Stimulated activated effector memory CD8-positive, alpha-beta T cell treated with anti-CD3 and anti-CD28 coated beads, Interleukin-12 subunit alpha, Interleukin-12 subunit beta, amount 100 ng/mL, for 72 hours (primary cell): ENCODE data around the gene GRIK4.

ENCODE experiments used
- ATAC-seq: fragments of 150-1000 bp; cut with Tn5 transposase; 2 replicates; pipeline ENCODE4 v1.10.0; 2021
- DNase-seq, 2 donors: peaks; one replicate each; pipeline ENCODE4 v3.0.0; 2021 to 2022; ENCODE audit warnings: low spot score in 2 of 2
- H3K27ac Mint-ChIP-seq: one replicate; pipeline ENCODE4 v1.8.0; 2022; ENCODE audit warnings: mild to moderate bottlenecking, mixed read lengths
- H3K36me3 Mint-ChIP-seq: one replicate; pipeline ENCODE4 v1.8.0; 2022; ENCODE audit warnings: mild to moderate bottlenecking, mixed read lengths
- H3K4me1 Mint-ChIP-seq: one replicate; pipeline ENCODE4 v1.8.0; 2022; ENCODE audit warnings: mixed read lengths
- H3K4me3 Mint-ChIP-seq: one replicate; pipeline ENCODE4 v1.8.0; 2022; ENCODE audit warnings: mild to moderate bottlenecking, mixed read lengths
- H3K9me3 Mint-ChIP-seq: one replicate; pipeline ENCODE4 v1.8.0; 2022; ENCODE audit warnings: mixed read lengths

Gene GRIK4

GRCh38 chr11:120928627-120929026, 417.1 kb downstream of the GRIK4 start:
- no peak for DNase-seq
- ATAC-seq = no peak
- Mint-ChIP-seq H3K4me3 (no peak overlapping the region), H3K36me3 (no peaks in the 10 kb centered on the region), H3K4me1 (no peaks in the 10 kb centered on the region), H3K27ac (no peak overlapping the region), H3K9me3 (no peaks in the 10 kb centered on the region)

DNA sequence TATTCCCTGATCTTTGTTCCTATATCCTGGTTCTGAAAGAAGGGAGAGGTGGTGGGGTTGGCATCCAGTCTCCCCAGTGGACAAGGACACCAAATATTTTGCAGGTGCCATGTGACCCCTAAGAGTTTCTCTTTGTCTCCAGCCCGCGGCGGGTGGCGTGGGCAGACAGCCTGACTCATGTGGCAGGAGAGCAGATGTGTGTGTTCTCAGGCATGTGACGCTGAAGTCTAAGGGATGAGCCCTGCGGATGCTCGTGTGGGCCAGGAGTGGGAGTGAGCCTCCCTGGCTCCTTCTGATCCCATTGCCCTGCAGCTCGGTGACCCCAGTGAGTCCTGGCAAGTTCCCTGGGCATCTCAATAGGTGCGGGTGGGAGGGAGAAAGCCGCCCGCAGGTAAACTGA, 417.5 kb downstream of the GRIK4 start:
- H3K27ac Mint-ChIP-seq = no peak overlapping the region
- no peak for ATAC-seq
- no peak overlapping the region for H3K4me3 Mint-ChIP-seq
- no peaks in the 10 kb centered on the region for H3K36me3 Mint-ChIP-seq
- H3K4me1 Mint-ChIP-seq = no peaks in the 10 kb centered on the region
- no peak for DNase-seq
- H3K9me3 Mint-ChIP-seq = no peaks in the 10 kb centered on the region

DNA sequence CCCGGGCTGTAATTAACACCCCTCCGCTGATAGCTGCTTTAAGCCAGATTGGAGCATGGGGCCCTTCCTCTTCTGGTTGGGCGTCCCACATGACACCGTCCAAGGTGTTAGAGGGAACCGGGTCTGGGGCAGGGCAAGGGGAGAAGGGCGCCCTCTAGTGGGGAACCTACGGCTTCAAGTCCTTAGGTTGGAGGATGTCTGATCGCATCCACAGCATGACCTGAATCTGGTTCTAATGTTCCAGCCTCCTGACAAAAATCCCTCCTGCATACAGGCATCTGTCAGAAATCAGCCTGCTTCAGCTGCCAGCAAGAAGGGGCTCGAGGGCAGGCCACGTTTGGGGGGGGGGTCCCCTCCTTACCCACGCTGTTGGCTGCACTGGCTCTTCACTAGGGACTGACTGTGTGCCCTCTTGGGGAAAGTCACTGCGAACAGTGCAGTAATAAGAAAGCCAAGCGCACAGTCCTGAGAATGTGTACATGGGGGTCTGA, 418.2 kb downstream of the GRIK4 start:
- no peaks in the 10 kb centered on the region for H3K9me3 Mint-ChIP-seq
- H3K36me3 Mint-ChIP-seq = no peaks in the 10 kb centered on the region
- peak; percentile 56 for ATAC-seq

GRCh38 chr11:120931057-120931779, 419.7 kb downstream of the GRIK4 start:
- DNase-seq = no peak
- Mint-ChIP-seq H3K27ac (no peak overlapping the region), H3K4me3 (no peak overlapping the region), H3K36me3 (no peaks in the 10 kb centered on the region), H3K9me3 (no peaks in the 10 kb centered on the region), H3K4me1 (no peaks in the 10 kb centered on the region)
- no peak for ATAC-seq

More for the DNA sequence above, 418.2 kb downstream of the GRIK4 start:
- Mint-ChIP-seq H3K27ac (no peak overlapping the region), H3K4me3 (no peak overlapping the region), H3K4me1 (no peaks in the 10 kb centered on the region)
- DNase-seq = peak; percentile 24 to 73

DNA sequence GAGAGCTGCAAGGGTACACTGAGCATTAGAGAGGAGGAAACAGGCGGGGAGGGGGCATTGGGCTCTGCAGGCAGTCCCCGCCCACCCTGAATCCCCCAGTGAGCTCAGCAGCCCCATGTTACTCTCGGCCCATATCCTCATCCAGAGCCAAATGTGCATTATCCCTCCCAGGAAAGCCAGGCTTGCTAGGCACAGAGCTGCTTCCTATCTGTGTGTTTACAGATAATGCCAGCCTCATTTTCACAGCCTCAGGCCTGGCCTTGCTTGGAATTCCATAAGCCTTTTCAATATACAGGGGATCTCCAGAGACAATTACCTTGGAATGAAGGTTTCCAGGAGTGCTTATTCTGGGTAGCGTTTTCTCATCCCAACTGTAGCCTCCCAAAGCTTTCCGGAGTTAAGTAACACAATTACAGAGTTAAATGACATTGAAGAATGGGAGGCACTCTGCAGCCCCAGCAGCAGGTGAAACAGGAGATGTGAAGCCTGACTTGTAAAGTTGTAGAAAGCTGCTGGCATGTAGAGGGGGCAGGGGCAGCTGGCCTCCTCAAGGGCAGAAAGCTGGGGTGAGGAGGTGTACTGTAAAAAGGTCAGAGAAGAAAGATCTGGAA, 420.9 kb downstream of the GRIK4 start:
- H3K9me3 Mint-ChIP-seq = no peaks in the 10 kb centered on the region
- H3K4me3 Mint-ChIP-seq = no peak overlapping the region
- no peak overlapping the region for H3K27ac Mint-ChIP-seq
- no peaks in the 10 kb centered on the region for H3K4me1 Mint-ChIP-seq
- ATAC-seq = no peak
- DNase-seq = no peak
- no peaks in the 10 kb centered on the region for H3K36me3 Mint-ChIP-seq

DNA sequence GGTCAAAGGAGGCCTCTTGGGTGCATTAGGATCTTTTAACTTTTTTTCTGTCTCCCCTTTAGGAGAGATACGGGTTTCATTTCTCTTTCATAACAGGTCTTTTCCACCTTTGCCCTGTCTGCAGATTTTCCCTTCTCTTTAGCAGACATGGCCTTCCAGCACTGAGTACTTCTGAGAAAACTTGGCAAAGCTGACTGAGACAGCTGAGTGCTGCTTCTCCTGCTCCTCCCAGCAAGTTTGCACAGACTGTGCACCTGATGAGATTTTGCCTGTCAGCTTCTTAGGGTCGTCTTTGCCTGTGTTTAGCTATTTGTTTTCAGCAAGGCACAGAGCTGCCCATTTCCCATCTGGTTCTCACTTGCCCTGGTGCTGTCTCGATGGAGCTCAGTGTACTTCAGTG, 424.8 kb downstream of the GRIK4 start:
- ATAC-seq (no peak), DNase-seq (no peak)
- Mint-ChIP-seq H3K36me3 (no peaks in the 10 kb centered on the region), H3K27ac (no peak overlapping the region), H3K4me3 (no peak overlapping the region), H3K9me3 (no peaks in the 10 kb centered on the region), H3K4me1 (no peaks in the 10 kb centered on the region)

DNA sequence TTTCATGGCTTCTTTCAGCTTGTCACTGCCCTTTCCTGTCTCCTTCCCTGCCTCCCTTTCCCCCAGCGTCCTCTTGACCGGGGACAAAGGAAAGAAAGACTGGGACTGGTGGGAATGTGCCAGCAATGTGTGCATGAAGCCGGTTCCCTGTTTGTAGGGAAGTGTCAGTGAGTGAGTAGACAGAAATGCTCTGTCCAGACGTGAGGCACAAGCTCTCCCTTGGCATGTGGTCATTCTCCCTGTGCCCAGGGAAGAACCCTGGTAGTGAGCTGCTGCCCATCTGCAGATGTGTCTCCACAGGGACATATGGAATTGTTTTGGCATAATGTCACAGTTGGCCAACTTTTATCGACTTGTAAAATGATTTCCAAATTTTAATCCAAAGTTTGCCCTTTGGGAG, 426.0 kb downstream of the GRIK4 start:
- H3K4me1 Mint-ChIP-seq = no peaks in the 10 kb centered on the region
- H3K36me3 Mint-ChIP-seq = no peaks in the 10 kb centered on the region
- no peak overlapping the region for H3K4me3 Mint-ChIP-seq
- ATAC-seq (no peak), DNase-seq (no peak)
- H3K9me3 Mint-ChIP-seq = no peaks in the 10 kb centered on the region
- no peak overlapping the region for H3K27ac Mint-ChIP-seq

- Mint-ChIP-seq H3K4me3 (no peak overlapping the region), H3K4me1 (no peaks in the 10 kb centered on the region), H3K27ac (no peak overlapping the region), H3K36me3 (no peaks in the 10 kb centered on the region), H3K9me3 (no peaks in the 10 kb centered on the region)
- no peak for DNase-seq
- ATAC-seq = no peak
Measured at GRCh38 chr11:120938260-120938659, 426.7 kb downstream of the GRIK4 start.

DNA sequence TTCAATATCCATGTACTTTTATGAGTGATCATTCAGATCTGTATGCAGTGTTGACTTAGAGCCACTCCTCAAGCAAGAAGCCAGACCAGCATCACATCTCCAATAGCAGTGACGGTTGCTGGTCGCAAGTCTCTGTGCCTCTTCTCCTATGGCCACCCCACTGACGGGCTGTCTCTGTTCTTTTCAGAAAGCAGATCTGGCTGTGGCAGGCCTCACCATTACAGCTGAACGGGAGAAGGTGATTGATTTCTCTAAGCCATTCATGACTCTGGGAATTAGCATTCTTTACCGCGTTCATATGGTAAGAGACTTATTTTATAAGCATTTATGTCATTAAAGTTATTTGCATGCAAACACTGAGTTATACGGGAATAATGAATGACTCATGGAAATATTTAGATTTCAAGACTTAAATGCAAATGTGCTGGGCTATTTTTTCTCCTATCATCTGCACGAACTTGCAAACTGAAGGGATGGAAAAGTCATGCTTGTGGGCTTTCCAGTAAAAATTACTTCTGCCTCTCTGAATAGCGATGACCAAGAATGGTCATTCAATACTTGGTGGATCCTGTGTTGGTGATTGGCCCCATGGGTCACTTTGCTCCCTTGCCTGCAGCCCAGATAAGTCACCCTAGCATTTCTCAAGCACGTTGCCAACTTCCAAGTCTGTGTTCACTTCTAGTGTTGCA, 428.8 kb downstream of the GRIK4 start:
- H3K27ac Mint-ChIP-seq = no peak overlapping the region
- no peaks in the 10 kb centered on the region for H3K36me3 Mint-ChIP-seq
- ATAC-seq (no peak), DNase-seq (no peak)
- no peak overlapping the region for H3K4me3 Mint-ChIP-seq
- H3K9me3 Mint-ChIP-seq = peaks cover 11% of the 10 kb centered on the region
- no peaks in the 10 kb centered on the region for H3K4me1 Mint-ChIP-seq

GRCh38 chr11:120941000-120941399, 429.5 kb downstream of the GRIK4 start:
- ATAC-seq (no peak), DNase-seq (no peak)
- no peaks in the 10 kb centered on the region for H3K4me1 Mint-ChIP-seq
- no peak overlapping the region for H3K4me3 Mint-ChIP-seq
- H3K36me3 Mint-ChIP-seq = no peaks in the 10 kb centered on the region
- peaks cover 11% of the 10 kb centered on the region for H3K9me3 Mint-ChIP-seq
- H3K27ac Mint-ChIP-seq = no peak overlapping the region

DNA sequence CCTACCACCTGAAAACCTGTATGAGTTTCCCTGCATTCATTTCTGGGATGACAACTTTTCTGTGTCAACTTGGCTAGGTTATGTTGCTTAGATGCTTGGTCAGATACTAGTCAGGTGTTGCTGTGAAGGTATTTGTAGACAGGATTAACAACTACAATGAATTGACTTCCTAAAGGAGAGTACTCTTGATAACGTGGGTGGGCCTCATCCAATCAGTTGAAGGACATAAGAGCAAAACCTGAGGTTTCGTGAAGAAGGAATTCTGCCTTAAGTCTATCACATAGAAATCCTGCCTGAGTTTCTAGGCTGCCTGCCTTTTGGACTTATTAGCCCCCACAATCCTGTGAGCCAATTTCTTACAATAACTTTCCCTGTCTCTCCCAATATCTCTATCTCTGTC, 431.2 kb downstream of the GRIK4 start:
- Mint-ChIP-seq H3K4me3 (no peak overlapping the region), H3K27ac (no peak overlapping the region), H3K36me3 (no peaks in the 10 kb centered on the region), H3K9me3 (peaks cover 11% of the 10 kb centered on the region), H3K4me1 (no peaks in the 10 kb centered on the region)
- DNase-seq (no peak), ATAC-seq (no peak)

- no peak overlapping the region for H3K27ac Mint-ChIP-seq
- H3K4me3 Mint-ChIP-seq = no peak overlapping the region
- peaks cover 11% of the 10 kb centered on the region for H3K9me3 Mint-ChIP-seq
- ATAC-seq (no peak), DNase-seq (no peak)
- no peaks in the 10 kb centered on the region for H3K4me1 Mint-ChIP-seq
- no peaks in the 10 kb centered on the region for H3K36me3 Mint-ChIP-seq
Measured at GRCh38 chr11:120945042-120945441, 433.5 kb downstream of the GRIK4 start.

DNA sequence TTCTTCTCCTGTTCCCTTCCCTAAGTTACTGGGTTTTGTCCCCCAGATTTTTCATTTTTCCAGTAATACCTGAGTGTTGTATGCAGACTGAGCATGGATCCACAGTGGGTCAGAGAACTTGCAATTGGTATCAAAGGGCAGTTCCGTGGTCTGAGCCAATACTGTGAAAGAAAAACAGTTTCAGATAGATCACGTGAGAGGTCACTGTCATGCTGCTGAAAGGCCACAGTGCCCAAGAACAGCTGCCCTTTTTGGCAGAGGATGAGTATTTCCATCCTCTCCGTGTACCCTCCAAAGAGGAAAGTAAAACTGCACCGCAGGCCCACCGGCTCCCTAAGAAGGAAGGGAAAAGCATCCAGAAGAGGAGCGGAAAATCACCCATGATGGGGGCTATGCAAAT, 439.3 kb downstream of the GRIK4 start:
- DNase-seq = no peak
- no peaks in the 10 kb centered on the region for H3K36me3 Mint-ChIP-seq
- H3K27ac Mint-ChIP-seq = no peak overlapping the region
- no peak overlapping the region for H3K4me3 Mint-ChIP-seq
- H3K9me3 Mint-ChIP-seq = no peaks in the 10 kb centered on the region
- peaks cover 9% of the 10 kb centered on the region for H3K4me1 Mint-ChIP-seq
- no peak for ATAC-seq

DNA sequence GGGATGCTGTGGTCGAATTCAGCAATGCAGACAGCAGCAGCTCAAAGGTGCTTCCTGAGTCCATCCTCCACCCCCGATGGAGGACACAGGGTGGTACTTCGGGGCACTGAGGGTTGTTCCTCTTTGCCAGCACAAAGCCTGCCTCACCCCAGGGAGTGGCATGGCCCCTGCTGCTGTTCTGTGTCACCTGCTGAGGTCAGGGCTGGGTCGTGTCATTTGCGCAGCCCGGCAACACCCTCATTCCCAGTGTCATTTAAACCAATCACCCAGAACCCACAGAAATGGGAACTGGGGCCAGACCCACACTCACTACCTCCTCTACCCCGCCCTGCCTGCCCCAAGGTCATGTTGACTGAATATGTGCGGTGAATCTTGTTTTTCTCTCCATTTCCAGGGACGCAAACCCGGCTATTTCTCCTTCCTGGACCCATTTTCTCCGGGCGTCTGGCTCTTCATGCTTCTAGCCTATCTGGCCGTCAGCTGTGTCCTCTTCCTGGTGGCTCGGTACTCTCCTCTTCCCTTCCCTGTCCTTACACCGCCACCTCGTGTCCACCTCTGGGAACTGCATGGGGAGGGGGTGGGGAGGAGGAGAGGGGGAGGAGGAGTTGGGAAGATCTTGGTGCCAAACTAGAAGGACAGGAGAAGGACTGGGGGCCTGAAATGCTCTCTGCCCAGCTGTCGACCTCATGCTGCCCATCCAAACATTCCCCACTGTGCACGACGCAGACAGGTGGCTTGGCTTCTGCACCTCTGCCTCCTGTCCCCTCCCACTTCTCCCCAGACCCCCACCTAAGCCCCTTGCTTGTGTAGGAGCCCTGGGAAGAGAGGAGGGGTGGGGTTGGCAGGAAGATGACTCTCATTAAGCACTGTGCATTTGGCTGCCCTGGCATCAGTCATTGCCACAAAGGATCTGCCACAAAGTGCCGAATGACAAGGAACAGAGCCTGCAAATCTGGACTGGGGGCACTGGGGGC, 441.2 kb downstream of the GRIK4 start:
- peak; percentile 49 for ATAC-seq
- H3K4me1 Mint-ChIP-seq = peaks cover 9% of the 10 kb centered on the region
- no peaks in the 10 kb centered on the region for H3K9me3 Mint-ChIP-seq
- peak overlapping the region; percentile 33 for H3K4me3 Mint-ChIP-seq
- no peaks in the 10 kb centered on the region for H3K36me3 Mint-ChIP-seq
- no peak overlapping the region for H3K27ac Mint-ChIP-seq
- peak; percentile 30 to 79 for DNase-seq

- H3K4me3 Mint-ChIP-seq = no peak overlapping the region
- H3K27ac Mint-ChIP-seq = no peak overlapping the region
- H3K9me3 Mint-ChIP-seq = no peaks in the 10 kb centered on the region
- H3K4me1 Mint-ChIP-seq = peaks cover 9% of the 10 kb centered on the region
- H3K36me3 Mint-ChIP-seq = no peaks in the 10 kb centered on the region
- DNase-seq (no peak), ATAC-seq (no peak)
Measured at GRCh38 chr11:120954381-120954780, 442.8 kb downstream of the GRIK4 start.
